ENCODE measurements around the gene ADGRA3.

- TF ChIP-seq CTCF (IDR thresholded peaks at IDR 0.05) (no peak), POLR2AphosphoS5 (IDR thresholded peaks at IDR 0.05) (no peak)
These were observed 33.4 kb downstream of the ADGRA3 start for GRCh38 chr4:22482250-22483127.
